Cardiac muscle cell (in vitro differentiated cells and primary cell): ENCODE measurements around the gene NOS1. TPM values are rescaled to one million over a fixed set of nuclear protein-coding genes. Genes with fewer than 3 reads are reported as not detected.

ENCODE experiments used
- DNase-seq, 2 donors: peaks; one replicate each; pipeline versions ENCODE4 v3.0.0 to v3.0.0-alpha.2; 2010 to 2017; ENCODE audit warnings: low read depth in 1 of 2, low spot score in 1 of 2
- H3K27ac ChIP-seq: fragments of 200-600 bp; sonication (generic); 2 replicates; pipeline ENCODE4 v1.5.1; 2016
- H3K27me3 ChIP-seq: fragments of 200-600 bp; sonication (generic); 2 replicates; pipeline ENCODE4 v1.6.0; 2016; ENCODE audit warnings: control low read depth
- H3K36me3 ChIP-seq: fragments of 200-600 bp; sonication (generic); 2 replicates; pipeline ENCODE4 v1.5.1; 2016; ENCODE audit warnings: control low read depth
- H3K4me1 ChIP-seq: fragments of 200-600 bp; sonication (generic); 2 replicates; pipeline ENCODE4 v1.8.1; 2017; ENCODE audit warnings: low read depth, mild to moderate bottlenecking, mixed run types
- H3K4me3 ChIP-seq: fragments of 200-600 bp; sonication (generic); 2 replicates; pipeline ENCODE4 v1.5.1; 2016; ENCODE audit warnings: mild to moderate bottlenecking
- H3K9me3 ChIP-seq: fragments of 200-600 bp; sonication (generic); 2 replicates; pipeline ENCODE4 v1.5.1; 2017; ENCODE audit warnings: low read depth, mild to moderate bottlenecking, control low read depth
- polyA plus RNA-seq: library from polyadenylated mRNA; unstranded; fragments of >200 nt; fragmentation: Nextera tagmentation; extraction: Ambion mirVana; gene quantifications from 2 replicates; pipeline ENCODE4 v1.2.1, GENCODE V29; 2016
- total RNA-seq: library from RNA; depleted of rRNA; stranded (reverse); fragments of >200 nt; gene quantifications from 2 replicates; pipeline ENCODE4 v1.2.3, GENCODE V29; 2016
- TF ChIP-seq, protein P1 (sequence below): IDR thresholded peaks from 2 replicates; pipeline ENCODE4 v1.5.1; 2012; ENCODE audit warnings: low read depth, mild to moderate bottlenecking, low read length

The NOS1 gene
- total and polyA plus RNA-seq, 2 experiments from 2014 or later, result not detected

DNA sequence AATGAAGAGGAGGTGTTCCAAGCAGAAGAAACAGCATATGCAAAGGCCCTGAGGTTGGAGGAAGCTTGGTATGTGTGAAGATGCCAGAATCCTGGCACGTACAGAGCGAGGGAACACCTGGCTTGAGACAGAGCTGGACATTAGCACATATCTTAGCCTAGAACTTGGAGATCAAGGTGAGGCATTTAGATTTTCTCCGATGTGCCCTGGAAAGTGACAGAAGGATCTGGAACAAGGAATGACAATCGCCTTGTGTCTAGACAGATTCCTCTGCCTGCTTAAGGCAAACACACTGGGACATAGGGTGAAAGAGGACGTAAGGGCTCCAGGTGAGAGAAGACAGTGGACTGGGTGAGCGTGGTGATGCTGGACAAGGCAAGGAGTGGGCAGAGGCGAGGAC is 32.2 kb upstream of the NOS1 start:
- Histone ChIP-seq H3K27me3 (no peaks in the 10 kb centered on the region), H3K4me3 (no peak overlapping the region), H3K36me3 (no peaks in the 10 kb centered on the region), H3K27ac (no peak overlapping the region), H3K9me3 (no peaks in the 10 kb centered on the region), H3K4me1 (no peaks in the 10 kb centered on the region)
- TF ChIP-seq, protein P1, sequence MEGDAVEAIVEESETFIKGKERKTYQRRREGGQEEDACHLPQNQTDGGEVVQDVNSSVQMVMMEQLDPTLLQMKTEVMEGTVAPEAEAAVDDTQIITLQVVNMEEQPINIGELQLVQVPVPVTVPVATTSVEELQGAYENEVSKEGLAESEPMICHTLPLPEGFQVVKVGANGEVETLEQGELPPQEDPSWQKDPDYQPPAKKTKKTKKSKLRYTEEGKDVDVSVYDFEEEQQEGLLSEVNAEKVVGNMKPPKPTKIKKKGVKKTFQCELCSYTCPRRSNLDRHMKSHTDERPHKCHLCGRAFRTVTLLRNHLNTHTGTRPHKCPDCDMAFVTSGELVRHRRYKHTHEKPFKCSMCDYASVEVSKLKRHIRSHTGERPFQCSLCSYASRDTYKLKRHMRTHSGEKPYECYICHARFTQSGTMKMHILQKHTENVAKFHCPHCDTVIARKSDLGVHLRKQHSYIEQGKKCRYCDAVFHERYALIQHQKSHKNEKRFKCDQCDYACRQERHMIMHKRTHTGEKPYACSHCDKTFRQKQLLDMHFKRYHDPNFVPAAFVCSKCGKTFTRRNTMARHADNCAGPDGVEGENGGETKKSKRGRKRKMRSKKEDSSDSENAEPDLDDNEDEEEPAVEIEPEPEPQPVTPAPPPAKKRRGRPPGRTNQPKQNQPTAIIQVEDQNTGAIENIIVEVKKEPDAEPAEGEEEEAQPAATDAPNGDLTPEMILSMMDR, result no peak
- no peak for DNase-seq

GRCh38 chr12:117390866-117391265 is 29.4 kb upstream of the NOS1 start:
- no peak for DNase-seq
- Histone ChIP-seq H3K4me1 (no peaks in the 10 kb centered on the region), H3K9me3 (no peaks in the 10 kb centered on the region), H3K4me3 (no peak overlapping the region), H3K27me3 (no peaks in the 10 kb centered on the region), H3K27ac (no peak overlapping the region), H3K36me3 (no peaks in the 10 kb centered on the region)
- TF ChIP-seq, protein P1, result no peak

DNA sequence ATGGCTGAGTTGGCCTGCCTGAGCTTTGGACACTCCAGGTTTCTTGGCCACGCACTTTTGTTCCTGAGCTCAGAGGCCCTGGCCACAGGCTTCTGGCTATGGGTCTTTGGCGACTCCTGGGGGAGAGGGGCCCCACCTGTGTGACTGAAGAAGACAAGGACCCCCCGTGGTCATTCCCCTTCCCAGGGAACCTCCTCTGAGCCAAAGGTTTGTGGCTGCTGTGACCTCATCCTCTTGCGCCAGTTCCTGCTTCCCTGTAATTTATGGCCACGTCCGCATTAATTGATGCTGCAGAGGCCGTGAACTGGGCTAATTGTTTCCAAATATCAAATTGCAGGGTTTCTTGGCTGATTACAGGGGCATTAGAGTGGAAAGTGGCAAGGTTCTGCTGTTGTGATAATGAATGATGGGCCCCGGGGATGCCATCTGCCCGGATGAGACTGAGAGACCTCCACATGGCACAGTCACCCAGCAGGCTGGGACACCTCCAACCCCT is 27.6 kb upstream of the NOS1 start:
- H3K27ac ChIP-seq, result no peak overlapping the region
- TF ChIP-seq, protein P1, result no peak
- no peak for DNase-seq
- no peaks in the 10 kb centered on the region for H3K27me3 ChIP-seq
- H3K9me3 ChIP-seq, result no peaks in the 10 kb centered on the region
- H3K36me3 ChIP-seq, result no peaks in the 10 kb centered on the region
- no peaks in the 10 kb centered on the region for H3K4me1 ChIP-seq
- no peak overlapping the region for H3K4me3 ChIP-seq

GRCh38 chr12:117387832-117388231 is 26.4 kb upstream of the NOS1 start:
- H3K27ac ChIP-seq, result no peak overlapping the region
- no peaks in the 10 kb centered on the region for H3K27me3 ChIP-seq
- no peak overlapping the region for H3K4me3 ChIP-seq
- H3K9me3 ChIP-seq, result no peaks in the 10 kb centered on the region
- TF ChIP-seq, protein P1, result no peak
- H3K4me1 ChIP-seq, result no peaks in the 10 kb centered on the region
- no peak for DNase-seq
- H3K36me3 ChIP-seq, result no peaks in the 10 kb centered on the region

DNA sequence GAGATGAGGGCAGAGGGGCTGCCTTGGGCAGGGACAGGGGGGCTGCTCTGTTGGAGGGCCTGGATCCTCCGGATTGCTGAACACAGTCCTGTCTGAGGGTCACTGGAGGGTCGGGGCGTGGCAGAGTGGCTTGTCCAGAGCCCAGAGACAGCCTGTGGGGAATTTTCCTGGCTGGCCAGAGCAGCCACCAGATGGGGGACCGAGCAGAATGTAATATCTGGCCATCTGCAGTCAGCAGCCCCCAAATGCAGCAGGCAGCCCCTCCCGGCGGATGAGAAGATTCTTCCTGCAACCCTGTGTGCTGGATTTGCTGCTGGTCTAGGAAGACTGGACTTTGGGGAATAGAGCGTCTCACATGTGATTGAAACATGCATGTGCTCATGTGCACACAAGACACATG is 23.3 kb upstream of the NOS1 start:
- Histone ChIP-seq H3K36me3 (no peaks in the 10 kb centered on the region), H3K27ac (no peak overlapping the region), H3K27me3 (no peaks in the 10 kb centered on the region), H3K4me1 (no peaks in the 10 kb centered on the region), H3K4me3 (no peak overlapping the region), H3K9me3 (no peaks in the 10 kb centered on the region)
- TF ChIP-seq, protein P1, result no peak
- DNase-seq, result no peak

- Histone ChIP-seq H3K27me3 (peaks cover 4% of the 10 kb centered on the region), H3K4me1 (no peaks in the 10 kb centered on the region), H3K4me3 (no peak overlapping the region), H3K27ac (no peak overlapping the region), H3K36me3 (no peaks in the 10 kb centered on the region), H3K9me3 (no peaks in the 10 kb centered on the region)
- TF ChIP-seq, protein P1, result no peak
- no peak for DNase-seq
Observed at GRCh38 chr12:117380083-117380482, 18.7 kb upstream of the NOS1 start.
